H9 (cell line): ENCODE data around the gene AKIRIN2. TPM values are rescaled to one million over a fixed set of nuclear protein-coding genes. Genes with fewer than 3 reads are reported as not detected.

ENCODE experiments used
- DNase-seq: peaks from one replicate; pipeline ENCODE4 v3.0.0-alpha.2; 2017
- H2AFZ ChIP-seq: one replicate; pipeline ENCODE4 v1.6.1; 2013; ENCODE audit warnings: mild to moderate bottlenecking, low read length, control low read depth, moderate library complexity
- H2AK5ac ChIP-seq: 2 replicates; pipeline ENCODE4 v1.6.1; 2013; ENCODE audit warnings: low read length, control low read depth, mixed read lengths; ENCODE audit not compliant: insufficient read length
- H2BK120ac ChIP-seq: one replicate; pipeline ENCODE4 v1.6.1; 2013; ENCODE audit warnings: low read depth, mild to moderate bottlenecking, low read length, control low read depth, inconsistent platforms; ENCODE audit not compliant: poor library complexity, severe bottlenecking
- H2BK12ac ChIP-seq: 2 replicates; pipeline ENCODE4 v1.6.1; 2013; ENCODE audit warnings: low read length, control low read depth, mixed read lengths, low read depth; ENCODE audit not compliant: insufficient read length
- H2BK15ac ChIP-seq: 2 replicates; pipeline ENCODE4 v1.6.1; 2013; ENCODE audit warnings: low read depth, low read length, control low read depth
- H2BK20ac ChIP-seq: one replicate; pipeline ENCODE4 v1.6.1; 2013; ENCODE audit warnings: low read depth, mild to moderate bottlenecking, low read length, control low read depth, inconsistent platforms; ENCODE audit not compliant: poor library complexity, severe bottlenecking
- H2BK5ac ChIP-seq: 2 replicates; pipeline ENCODE4 v1.6.1; 2013; ENCODE audit warnings: low read length, control low read depth, mixed read lengths; ENCODE audit not compliant: insufficient read length
- H3K14ac ChIP-seq: 2 replicates; pipeline ENCODE4 v1.6.1; 2013; ENCODE audit warnings: low read length, control low read depth; ENCODE audit not compliant: insufficient read depth
- H3K18ac ChIP-seq: 2 replicates; pipeline ENCODE4 v1.6.1; 2013; ENCODE audit warnings: low read depth, mild to moderate bottlenecking, mixed read lengths, low read length, control low read depth; ENCODE audit not compliant: insufficient read length
- H3K23ac ChIP-seq: 2 replicates; pipeline ENCODE4 v1.6.1; 2013; ENCODE audit warnings: low read length, control low read depth, mixed read lengths, low read depth; ENCODE audit not compliant: insufficient read length
- H3K23me2 ChIP-seq: 2 replicates; pipeline ENCODE4 v1.6.1; 2013; ENCODE audit warnings: low read depth, mild to moderate bottlenecking, mixed read lengths, low read length, control low read depth; ENCODE audit not compliant: insufficient read length, poor library complexity, severe bottlenecking
- H3K27ac ChIP-seq: 2 replicates; pipeline ENCODE4 v1.5.1; 2013; ENCODE audit warnings: low read length, control low read depth, mixed read lengths, low read depth; ENCODE audit not compliant: insufficient read length
- H3K27me3 ChIP-seq: 2 replicates; pipeline ENCODE4 v1.6.1; 2013; ENCODE audit warnings: low read length, control low read depth, inconsistent platforms; ENCODE audit not compliant: insufficient read depth
- H3K4ac ChIP-seq: 2 replicates; pipeline ENCODE4 v1.6.1; 2013; ENCODE audit warnings: low read depth, mild to moderate bottlenecking, control low read depth, inconsistent platforms, low read length, moderate library complexity
- H3K4me1 ChIP-seq: 2 replicates; pipeline ENCODE4 v1.6.1; 2013; ENCODE audit warnings: low read length, control low read depth, inconsistent platforms; ENCODE audit not compliant: insufficient read depth
- H3K4me2 ChIP-seq: 2 replicates; pipeline ENCODE4 v1.6.1; 2013; ENCODE audit warnings: low read length, control low read depth, mixed read lengths; ENCODE audit not compliant: insufficient read length, insufficient read depth
- H3K56ac ChIP-seq: 2 replicates; pipeline ENCODE4 v1.6.1; 2013; ENCODE audit warnings: low read depth, mild to moderate bottlenecking, mixed read lengths, low read length, control low read depth; ENCODE audit not compliant: insufficient read length
- H3K79me1 ChIP-seq: 2 replicates; pipeline ENCODE4 v1.6.1; 2013; ENCODE audit warnings: low read depth, mild to moderate bottlenecking, moderate library complexity, low read length, control low read depth, inconsistent platforms; ENCODE audit not compliant: insufficient read depth, poor library complexity, severe bottlenecking
- H3K79me2 ChIP-seq: 2 replicates; pipeline ENCODE4 v1.6.1; 2013; ENCODE audit warnings: low read length, control low read depth, inconsistent platforms; ENCODE audit not compliant: insufficient read depth
- H3K9ac ChIP-seq: 2 replicates; pipeline ENCODE4 v1.6.1; 2013; ENCODE audit warnings: low read length, control low read depth, mixed read lengths; ENCODE audit not compliant: insufficient read length; ENCODE audit errors: extremely low read depth
- H3K9me3 ChIP-seq: one replicate; pipeline ENCODE4 v1.6.1; 2013; ENCODE audit warnings: low read depth, low read length, inconsistent platforms; ENCODE audit not compliant: control insufficient read depth
- H3T11ph ChIP-seq: one replicate; pipeline ENCODE4 v1.6.1; 2013; ENCODE audit warnings: mild to moderate bottlenecking, low read length, control low read depth, inconsistent platforms
- H4K20me1 ChIP-seq: one replicate; pipeline ENCODE4 v1.6.1; 2013; ENCODE audit not compliant: control insufficient read depth, insufficient read length, insufficient read depth
- H4K5ac ChIP-seq: 2 replicates; pipeline ENCODE4 v1.6.1; 2013; ENCODE audit warnings: low read depth, mild to moderate bottlenecking, mixed read lengths, low read length, control low read depth; ENCODE audit not compliant: insufficient read length
- H4K8ac ChIP-seq: replicated peaks from 2 replicates; pipeline ENCODE4 v1.6.1; 2013; ENCODE audit warnings: low read length, control low read depth, mixed read lengths, low read depth; ENCODE audit not compliant: insufficient read length
- H4K91ac ChIP-seq: 2 replicates; pipeline ENCODE4 v1.6.1; 2013; ENCODE audit warnings: low read depth, mild to moderate bottlenecking, moderate library complexity, mixed read lengths, low read length, control low read depth; ENCODE audit not compliant: insufficient read length
- H3K27ac Mint-ChIP-seq, 3 experiments: 2 replicates in 2 of 3; 3 replicates in 1 of 3; pipeline ENCODE4 v1.8.0; 2020 to 2021; ENCODE audit warnings: mixed read lengths in 3 of 3, mild to moderate bottlenecking in 1 of 3, moderate library complexity in 1 of 3
- H3K27me3 Mint-ChIP-seq: 2 replicates; pipeline ENCODE4 v1.8.0; 2021; ENCODE audit warnings: low read depth, mild to moderate bottlenecking, moderate library complexity, mixed read lengths
- H3K36me3 Mint-ChIP-seq, 3 experiments: 2 replicates in 2 of 3; 3 replicates in 1 of 3; pipeline ENCODE4 v1.8.0; 2020 to 2021; ENCODE audit warnings: low read depth in 3 of 3, mixed read lengths in 3 of 3; ENCODE audit not compliant: insufficient read depth in 1 of 3
- H3K4me1 Mint-ChIP-seq, 2 experiments: 2 replicates each; pipeline ENCODE4 v1.8.0; 2020; ENCODE audit warnings: mixed read lengths in 2 of 2
- H3K4me3 Mint-ChIP-seq, 2 experiments: 2 replicates in 1 of 2; 3 replicates in 1 of 2; pipeline ENCODE4 v1.8.0; 2020 to 2021; ENCODE audit warnings: mild to moderate bottlenecking in 2 of 2, mixed read lengths in 2 of 2, moderate library complexity in 1 of 2
- H3K9me3 Mint-ChIP-seq, 2 experiments: 2 replicates in 1 of 2; 3 replicates in 1 of 2; pipeline ENCODE4 v1.8.0; 2020; ENCODE audit warnings: mild to moderate bottlenecking in 2 of 2, mixed read lengths in 2 of 2, moderate library complexity in 1 of 2
- WGBS: extraction: QIAGEN DNeasy Blood & Tissue Kit; methylation state at CpG from one replicate; pipeline ENCODE4 v1.1.7; 2013; ENCODE audit warnings: missing lambda C conversion rate, low lambda C conversion rate, mixed read lengths; ENCODE audit not compliant: insufficient read length; ENCODE audit errors: extremely low coverage; 5-methylcytosine and 5-hydroxymethylcytosine counted together
- total RNA-seq: library from RNA; stranded (reverse); gene quantifications from 2 replicates; pipeline ENCODE4 v1.2.1, GENCODE V29; 2021
- TF ChIP-seq, protein P1 (sequence below): fragments of 200-600 bp; sonication (generic); conservative IDR thresholded peaks from 3 replicates; pipeline ENCODE4 v1.8.0; 2021; ENCODE audit warnings: antibody characterized with exemption, mild to moderate bottlenecking

The AKIRIN2 gene
- total RNA-seq, 1 experiment from 2014 or later: 75.7 TPM

DNA sequence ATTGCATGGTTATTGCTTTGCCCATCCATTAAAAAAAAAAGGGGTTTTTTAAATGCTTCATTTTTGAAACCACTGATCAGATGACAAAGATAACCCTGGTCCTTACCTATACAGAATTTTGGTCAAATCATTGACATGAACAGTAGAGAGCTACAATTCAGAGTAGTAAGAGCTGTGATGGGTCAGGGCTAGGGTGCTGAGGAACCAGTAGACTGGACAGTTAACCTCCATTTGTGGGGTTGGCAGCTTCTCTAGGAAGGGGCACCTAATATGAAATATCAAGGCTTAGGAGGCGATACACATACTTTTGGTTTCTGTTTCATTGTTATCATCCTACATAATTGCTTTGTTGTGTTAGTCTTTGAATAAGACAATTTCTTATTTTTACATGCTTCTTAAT lies 57.0 kb downstream of the AKIRIN2 start:
- Mint-ChIP-seq H3K27ac (no peak overlapping the region), H3K4me3 (no peak overlapping the region), H3K27me3 (no peaks in the 10 kb centered on the region), H3K4me1 (peaks cover 4 to 5% of the 10 kb centered on the region in 2 experiments), H3K36me3 (peaks cover 6 to 18% (median 17%) of the 10 kb centered on the region in 3 experiments), H3K9me3 (no peaks in the 10 kb centered on the region)
- Histone ChIP-seq H3T11ph (no peak overlapping the region), H2BK20ac (no peak overlapping the region), H4K20me1 (no peaks in the 10 kb centered on the region), H3K4me1 (no peaks in the 10 kb centered on the region), H4K91ac (no peak overlapping the region), H3K23me2 (no peaks in the 10 kb centered on the region), H3K79me2 (no peaks in the 10 kb centered on the region), H3K18ac (no peak overlapping the region), H4K5ac (no peak overlapping the region), H3K23ac (no peak overlapping the region), H2AFZ (no peak overlapping the region), H3K56ac (no peak overlapping the region), H4K8ac (no peak overlapping the region), H3K27ac (no peak overlapping the region), H3K4ac (no peak overlapping the region), H2AK5ac (no peak overlapping the region), H2BK15ac (no peak overlapping the region), H2BK12ac (no peak overlapping the region), H3K9me3 (no peaks in the 10 kb centered on the region), H2BK5ac (no peak overlapping the region), H3K9ac (no peak overlapping the region), H2BK120ac (no peak overlapping the region), H3K79me1 (no peaks in the 10 kb centered on the region), H3K27me3 (no peaks in the 10 kb centered on the region), H3K14ac (no peak overlapping the region), H3K4me2 (no peak overlapping the region)
- DNase-seq: no peak
- TF ChIP-seq, protein P1, sequence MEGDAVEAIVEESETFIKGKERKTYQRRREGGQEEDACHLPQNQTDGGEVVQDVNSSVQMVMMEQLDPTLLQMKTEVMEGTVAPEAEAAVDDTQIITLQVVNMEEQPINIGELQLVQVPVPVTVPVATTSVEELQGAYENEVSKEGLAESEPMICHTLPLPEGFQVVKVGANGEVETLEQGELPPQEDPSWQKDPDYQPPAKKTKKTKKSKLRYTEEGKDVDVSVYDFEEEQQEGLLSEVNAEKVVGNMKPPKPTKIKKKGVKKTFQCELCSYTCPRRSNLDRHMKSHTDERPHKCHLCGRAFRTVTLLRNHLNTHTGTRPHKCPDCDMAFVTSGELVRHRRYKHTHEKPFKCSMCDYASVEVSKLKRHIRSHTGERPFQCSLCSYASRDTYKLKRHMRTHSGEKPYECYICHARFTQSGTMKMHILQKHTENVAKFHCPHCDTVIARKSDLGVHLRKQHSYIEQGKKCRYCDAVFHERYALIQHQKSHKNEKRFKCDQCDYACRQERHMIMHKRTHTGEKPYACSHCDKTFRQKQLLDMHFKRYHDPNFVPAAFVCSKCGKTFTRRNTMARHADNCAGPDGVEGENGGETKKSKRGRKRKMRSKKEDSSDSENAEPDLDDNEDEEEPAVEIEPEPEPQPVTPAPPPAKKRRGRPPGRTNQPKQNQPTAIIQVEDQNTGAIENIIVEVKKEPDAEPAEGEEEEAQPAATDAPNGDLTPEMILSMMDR: no peak
- WGBS: no CpG with 5 or more reads among the region's 1 CpG
